MM.1S (cell line): ENCODE results near the gene DEDD.

Source experiments
- DNase-seq: peaks from one replicate; pipeline ENCODE4 v3.0.0-alpha.2; 2015
- H2AFZ ChIP-seq: fragments of 300-600 bp; sonication (generic); 2 replicates; pipeline ENCODE4 v1.6.0; 2016; ENCODE audit warnings: antibody characterized with exemption, low read length
- H3F3A ChIP-seq: fragments of 300-600 bp; sonication (generic); 2 replicates; pipeline ENCODE4 v1.6.1; 2016; ENCODE audit warnings: mild to moderate bottlenecking, antibody characterized with exemption, low read length, moderate library complexity, mixed read lengths; ENCODE audit not compliant: insufficient read depth
- H3K27ac ChIP-seq: fragments of 300-600 bp; sonication (generic); 2 replicates; pipeline ENCODE4 v1.5.1; 2016; ENCODE audit warnings: mild to moderate bottlenecking, low read length
- H3K27me3 ChIP-seq: fragments of 300-600 bp; sonication (generic); replicated peaks from 2 replicates; pipeline ENCODE4 v1.6.0; 2016; ENCODE audit warnings: low read length; ENCODE audit not compliant: insufficient read depth
- H3K36me3 ChIP-seq: fragments of 300-600 bp; sonication (generic); replicated peaks from 2 replicates; pipeline ENCODE4 v1.6.1; 2016; ENCODE audit warnings: mild to moderate bottlenecking, low read length, mixed read lengths; ENCODE audit not compliant: insufficient read depth
- H3K4me1 ChIP-seq: fragments of 300-600 bp; sonication (generic); 2 replicates; pipeline ENCODE4 v1.6.1; 2016; ENCODE audit warnings: low read length, mixed read lengths
- H3K4me2 ChIP-seq: fragments of 300-600 bp; sonication (generic); 2 replicates; pipeline ENCODE4 v1.6.0; 2016; ENCODE audit warnings: low read depth, low read length
- H3K4me3 ChIP-seq: fragments of 300-600 bp; sonication (generic); 2 replicates; pipeline ENCODE4 v1.5.1; 2016; ENCODE audit warnings: low read length, mixed read lengths
- H3K79me2 ChIP-seq: fragments of 300-600 bp; sonication (generic); 2 replicates; pipeline ENCODE4 v1.6.1; 2016; ENCODE audit warnings: mixed run types, low read length, mixed read lengths
- H3K9ac ChIP-seq: fragments of 300-600 bp; sonication (generic); 2 replicates; pipeline ENCODE4 v1.6.1; 2016; ENCODE audit warnings: low read length, mixed read lengths
- H3K9me2 ChIP-seq: fragments of 300-600 bp; sonication (generic); replicated peaks from 2 replicates; pipeline ENCODE4 v1.6.1; 2016; ENCODE audit warnings: mild to moderate bottlenecking, low read length, mixed read lengths; ENCODE audit not compliant: insufficient read depth
- H3K9me3 ChIP-seq: fragments of 300-600 bp; sonication (generic); replicated peaks from 2 replicates; pipeline ENCODE4 v1.6.1; 2016; ENCODE audit warnings: mild to moderate bottlenecking, low read length, mixed read lengths; ENCODE audit not compliant: insufficient read depth
- H4K20me1 ChIP-seq: fragments of 300-600 bp; sonication (generic); 2 replicates; pipeline ENCODE4 v1.6.1; 2016; ENCODE audit warnings: mild to moderate bottlenecking, low read length, moderate library complexity, mixed read lengths; ENCODE audit not compliant: insufficient read depth
- CTCF ChIP-seq: fragments of 300-600 bp; sonication (generic); IDR thresholded peaks from 2 replicates; pipeline ENCODE4 v1.5.1; 2016; ENCODE audit warnings: antibody characterized with exemption, low read length, mixed read lengths
- EZH2 ChIP-seq: fragments of 300-600 bp; sonication (generic); optimal IDR thresholded peaks from 2 replicates; pipeline ENCODE3; 2017; ENCODE audit warnings: low read depth, mild to moderate bottlenecking, antibody characterized with exemption, low read length, mixed read lengths
- EZH2phosphoT487 ChIP-seq: fragments of 300-600 bp; sonication (generic); IDR thresholded peaks from 2 replicates; pipeline ENCODE4 v1.6.1; 2018; ENCODE audit warnings: antibody characterized with exemption, low read length

The DEDD gene

GRCh38 chr1:161091093-161091492, 41.4 kb downstream of the DEDD start:
- H3K27ac ChIP-seq = no peak overlapping the region
- H3K9me2 ChIP-seq = no peaks in the 10 kb centered on the region
- 0 out of 2 replicates have a peak, but pooled peaks cover 2% of the 10 kb centered on the region for H3K4me1 ChIP-seq
- no peak overlapping the region for H2AFZ ChIP-seq
- H4K20me1 ChIP-seq = no peaks in the 10 kb centered on the region
- H3F3A ChIP-seq = no peaks in the 10 kb centered on the region
- H3K4me2 ChIP-seq = no peak overlapping the region
- no peaks in the 10 kb centered on the region for H3K27me3 ChIP-seq
- H3K9ac ChIP-seq = no peak overlapping the region
- H3K36me3 ChIP-seq = no peaks in the 10 kb centered on the region
- DNase-seq = no peak
- H3K79me2 ChIP-seq = no peaks in the 10 kb centered on the region
- H3K4me3 ChIP-seq = no peak overlapping the region
- H3K9me3 ChIP-seq = no peaks in the 10 kb centered on the region
- TF ChIP-seq EZH2 = no peak
- TF ChIP-seq EZH2phosphoT487 = no peak
- TF ChIP-seq CTCF = no peak

GRCh38 chr1:161090617-161091016, 41.9 kb downstream of the DEDD start:
- TF ChIP-seq EZH2 = no peak
- no peak for TF ChIP-seq EZH2phosphoT487
- TF ChIP-seq CTCF = no peak
- H2AFZ ChIP-seq = no peak overlapping the region
- H3K9ac ChIP-seq = no peak overlapping the region
- H3K36me3 ChIP-seq = no peaks in the 10 kb centered on the region
- no peak overlapping the region for H3K4me3 ChIP-seq
- no peak overlapping the region for H3K27ac ChIP-seq
- no peaks in the 10 kb centered on the region for H4K20me1 ChIP-seq
- H3K4me2 ChIP-seq = no peak overlapping the region
- H3K27me3 ChIP-seq = no peaks in the 10 kb centered on the region
- no peak for DNase-seq
- no peaks in the 10 kb centered on the region for H3K9me3 ChIP-seq
- H3K79me2 ChIP-seq = no peaks in the 10 kb centered on the region
- no peaks in the 10 kb centered on the region for H3F3A ChIP-seq
- no peaks in the 10 kb centered on the region for H3K9me2 ChIP-seq
- no peaks in the 10 kb centered on the region for H3K4me1 ChIP-seq

- H3K4me1 ChIP-seq = no peaks in the 10 kb centered on the region
- no peaks in the 10 kb centered on the region for H3K36me3 ChIP-seq
- no peak overlapping the region for H2AFZ ChIP-seq
- no peak overlapping the region for H3K9ac ChIP-seq
- no peak for DNase-seq
- no peaks in the 10 kb centered on the region for H4K20me1 ChIP-seq
- no peaks in the 10 kb centered on the region for H3K9me3 ChIP-seq
- no peaks in the 10 kb centered on the region for H3K79me2 ChIP-seq
- H3K27me3 ChIP-seq = no peaks in the 10 kb centered on the region
- H3K27ac ChIP-seq = no peak overlapping the region
- TF ChIP-seq EZH2phosphoT487 (no peak), EZH2 (no peak), CTCF (no peak)
- no peaks in the 10 kb centered on the region for H3K9me2 ChIP-seq
- H3K4me3 ChIP-seq = no peak overlapping the region
- no peak overlapping the region for H3K4me2 ChIP-seq
- H3F3A ChIP-seq = no peaks in the 10 kb centered on the region
These were observed 42.5 kb downstream of the DEDD start for GRCh38 chr1:161089938-161090337.
